ENCODE measurements around the gene FGF1.

The FGF1 gene

DNA sequence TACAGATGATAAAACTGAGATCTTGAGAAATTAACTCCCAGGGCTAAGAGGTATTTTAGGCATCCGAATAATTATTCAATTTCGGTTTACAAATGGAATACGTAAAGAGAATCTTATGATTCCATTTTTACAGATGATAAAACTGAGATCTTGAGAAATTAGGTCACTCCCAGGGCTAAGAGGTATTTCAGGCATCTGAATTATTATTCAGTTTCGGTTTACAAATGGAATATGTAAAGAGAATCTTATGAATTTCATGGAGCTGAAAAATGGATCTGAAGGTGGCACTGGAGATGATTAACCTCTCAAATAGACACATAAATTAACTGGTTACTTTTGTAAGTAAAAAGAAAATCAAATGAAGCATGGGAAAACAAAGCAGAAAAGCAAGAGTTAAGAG, 44.2 kb downstream of the FGF1 start:
- ATAC-seq, result no peak

DNA sequence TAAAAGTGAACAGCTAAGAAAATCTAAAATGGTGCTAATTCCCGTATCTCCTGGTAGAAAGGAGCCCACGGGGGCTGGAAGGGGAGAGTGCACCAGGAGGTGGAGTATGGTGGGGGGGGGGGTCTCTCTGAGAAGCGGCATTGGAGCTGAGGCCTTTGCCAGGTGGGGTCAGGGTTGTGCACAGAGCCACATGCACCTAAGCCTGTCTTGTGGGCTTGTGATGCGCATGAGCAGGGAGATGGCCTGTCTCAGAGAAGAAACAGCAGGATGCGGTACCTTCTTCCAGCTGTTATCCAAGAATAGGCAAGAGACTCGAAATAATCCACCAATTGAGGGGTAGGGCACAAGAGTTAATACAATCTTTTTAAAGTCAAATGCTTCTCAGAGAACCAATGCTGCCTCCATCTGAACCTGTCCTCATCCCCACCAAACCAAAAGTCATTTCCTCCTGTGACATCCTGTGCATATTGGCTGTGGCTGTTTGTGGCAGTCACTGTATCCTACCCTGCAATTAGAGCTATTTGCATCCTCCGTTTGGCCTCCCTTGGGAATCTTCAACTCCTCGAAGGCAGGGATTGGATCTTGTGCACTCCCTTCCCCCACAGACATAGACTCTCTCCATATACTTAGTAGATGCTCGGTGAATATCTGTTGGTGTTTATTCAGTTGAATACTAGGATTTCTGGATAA, 45.4 kb downstream of the FGF1 start:
- no peak for ATAC-seq

DNA sequence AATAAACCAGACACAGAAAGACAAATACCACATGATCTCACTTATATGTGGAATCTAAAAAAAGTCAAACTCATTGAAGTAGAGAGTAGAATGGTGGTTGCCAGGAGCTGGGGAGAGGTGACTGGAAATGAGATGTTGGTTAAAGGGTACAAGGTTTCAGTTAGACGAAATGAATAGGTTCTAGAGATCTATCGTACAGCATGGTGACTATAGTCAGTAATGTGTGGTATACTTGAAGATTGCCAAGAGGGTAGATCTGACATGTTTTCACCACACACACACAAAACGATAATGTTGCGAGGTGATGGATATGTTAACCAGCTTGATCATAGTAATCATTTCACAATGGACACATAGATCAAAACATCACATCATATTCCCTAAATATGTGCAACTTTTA, 46.4 kb downstream of the FGF1 start:
- ATAC-seq, result no peak

DNA sequence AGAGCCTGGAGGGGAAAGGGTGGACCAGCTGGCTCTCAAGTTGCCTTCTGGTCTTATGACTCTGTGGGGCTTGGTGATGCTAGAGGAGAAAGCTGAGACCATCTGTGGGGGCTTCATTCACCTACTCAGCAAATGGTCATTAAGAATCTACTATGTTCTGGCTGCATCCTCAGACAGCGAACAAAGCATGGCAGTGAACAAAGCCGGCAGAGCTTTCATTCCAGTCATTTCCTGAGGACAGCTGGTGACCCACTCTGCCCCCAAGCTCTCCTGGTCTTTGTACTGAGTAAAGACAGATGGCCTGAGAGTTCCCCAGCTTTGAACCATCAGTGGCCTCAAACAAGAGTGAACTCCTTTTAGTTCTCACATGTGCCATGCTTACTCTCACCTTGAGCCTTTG, 48.0 kb downstream of the FGF1 start:
- ATAC-seq, result no peak

DNA sequence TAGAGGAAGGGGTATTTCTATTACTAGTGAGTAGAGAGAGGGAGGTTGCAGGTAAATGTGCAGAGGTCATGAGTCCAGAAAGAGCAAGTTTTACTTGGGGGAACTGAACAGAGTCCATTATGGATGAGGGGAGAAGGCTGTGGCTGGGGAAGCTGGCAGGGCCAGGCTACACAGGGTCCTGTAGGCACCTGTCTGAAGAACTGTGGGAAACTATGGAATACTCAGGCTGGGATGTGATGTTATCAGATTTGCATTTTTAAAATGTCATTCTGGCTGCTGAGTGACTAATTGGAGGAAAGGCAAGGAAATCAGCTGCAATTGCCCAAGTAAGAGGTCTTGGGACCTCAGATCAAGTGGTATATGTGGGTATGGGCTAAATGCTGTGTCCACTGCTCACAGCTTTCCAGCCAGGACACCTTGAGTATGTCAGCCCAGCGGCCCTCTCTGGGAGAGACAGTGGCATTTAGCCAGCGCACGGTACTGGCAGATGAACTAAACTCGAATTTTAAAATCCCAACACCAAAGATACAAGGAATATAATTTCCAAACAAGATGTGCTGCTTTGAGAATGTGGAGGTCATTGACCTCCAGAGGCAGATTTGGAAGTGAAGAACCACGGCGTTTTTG, 49.1 kb downstream of the FGF1 start:
- no peak for ATAC-seq

DNA sequence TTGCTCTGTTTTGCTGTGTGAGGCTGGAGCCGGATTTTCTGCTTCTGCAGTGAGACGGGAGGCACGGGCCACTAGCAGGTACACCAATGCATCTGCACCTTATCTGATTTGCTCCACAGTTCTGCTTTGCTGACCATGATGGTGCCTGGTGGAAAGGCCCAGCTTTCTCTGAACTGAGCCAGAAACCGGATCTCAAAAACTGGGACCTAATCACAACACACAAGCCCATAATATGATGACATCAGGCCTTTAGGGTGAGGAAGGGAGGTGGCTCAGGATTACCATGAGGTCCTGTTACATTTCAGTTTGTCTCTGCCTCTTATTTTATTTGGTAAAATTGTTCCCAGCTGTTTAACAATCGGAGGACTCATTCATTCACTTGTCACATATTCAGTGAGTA, 49.8 kb downstream of the FGF1 start:
- no peak for ATAC-seq

DNA sequence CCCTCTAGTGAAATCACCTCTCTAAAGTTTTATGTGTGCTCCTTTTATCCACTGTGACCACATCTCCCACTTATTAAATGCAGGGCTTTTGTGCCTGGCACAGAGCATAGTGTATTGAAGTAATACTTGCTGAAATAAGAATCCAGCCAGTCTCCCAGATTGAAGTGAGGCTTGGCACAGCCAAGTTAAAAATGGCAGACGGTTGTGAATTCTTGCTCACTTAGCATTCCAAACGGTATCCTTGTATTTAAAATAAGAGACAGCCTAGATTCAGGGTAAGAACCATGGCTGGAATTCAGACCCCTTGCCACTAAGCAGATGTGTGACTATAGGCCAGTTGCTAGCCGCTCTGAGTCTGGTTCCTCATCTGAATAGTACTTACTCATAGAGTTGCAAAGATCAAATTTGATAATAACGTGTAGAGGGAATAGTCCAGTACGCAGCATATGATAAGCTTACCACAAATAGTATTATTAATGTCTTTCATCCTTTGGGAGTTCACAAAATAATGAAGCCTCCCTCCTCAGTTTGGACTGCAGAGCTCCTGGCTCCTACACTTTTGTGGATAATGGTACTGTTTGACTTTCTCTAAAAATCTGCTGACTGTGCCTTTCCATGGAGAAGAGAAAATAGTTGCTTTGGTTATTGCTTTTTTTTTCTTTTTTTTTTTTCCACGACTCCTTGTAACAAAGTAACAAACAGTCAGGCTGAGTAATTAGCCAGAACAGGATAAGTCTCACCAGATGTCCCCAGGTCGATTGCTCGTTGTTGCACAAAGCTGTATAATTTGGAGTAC, 51.5 kb downstream of the FGF1 start:
- ATAC-seq, result no peak

DNA sequence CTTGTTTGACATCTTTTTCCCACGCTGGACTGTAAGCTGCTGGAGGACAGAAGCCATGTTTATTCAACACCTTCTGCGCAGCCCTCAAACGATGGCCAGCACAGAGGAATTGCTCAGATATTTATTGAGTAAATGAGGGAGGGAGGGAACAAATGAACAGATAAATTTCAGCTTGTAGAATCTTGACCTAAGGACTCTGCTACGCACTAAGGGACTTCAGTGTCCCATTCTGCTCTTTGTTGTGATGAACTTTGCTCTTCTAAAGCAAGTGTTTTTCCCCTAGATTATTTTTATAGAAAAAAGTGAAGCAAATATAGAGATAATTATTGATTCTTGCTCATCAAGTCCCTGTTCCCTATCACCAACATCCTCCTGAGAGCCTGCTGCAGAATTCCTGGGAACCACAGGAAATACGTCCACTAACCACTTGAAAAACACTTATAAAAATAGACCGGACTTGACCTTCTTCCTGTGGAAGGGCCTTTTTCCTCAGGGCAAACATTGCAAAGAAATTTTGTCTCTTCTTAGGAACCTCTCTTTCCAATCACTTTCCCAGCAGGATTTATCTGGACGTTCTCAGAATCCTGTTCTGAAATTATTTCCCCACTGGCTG, 54.9 kb downstream of the FGF1 start:
- no peak for ATAC-seq

DNA sequence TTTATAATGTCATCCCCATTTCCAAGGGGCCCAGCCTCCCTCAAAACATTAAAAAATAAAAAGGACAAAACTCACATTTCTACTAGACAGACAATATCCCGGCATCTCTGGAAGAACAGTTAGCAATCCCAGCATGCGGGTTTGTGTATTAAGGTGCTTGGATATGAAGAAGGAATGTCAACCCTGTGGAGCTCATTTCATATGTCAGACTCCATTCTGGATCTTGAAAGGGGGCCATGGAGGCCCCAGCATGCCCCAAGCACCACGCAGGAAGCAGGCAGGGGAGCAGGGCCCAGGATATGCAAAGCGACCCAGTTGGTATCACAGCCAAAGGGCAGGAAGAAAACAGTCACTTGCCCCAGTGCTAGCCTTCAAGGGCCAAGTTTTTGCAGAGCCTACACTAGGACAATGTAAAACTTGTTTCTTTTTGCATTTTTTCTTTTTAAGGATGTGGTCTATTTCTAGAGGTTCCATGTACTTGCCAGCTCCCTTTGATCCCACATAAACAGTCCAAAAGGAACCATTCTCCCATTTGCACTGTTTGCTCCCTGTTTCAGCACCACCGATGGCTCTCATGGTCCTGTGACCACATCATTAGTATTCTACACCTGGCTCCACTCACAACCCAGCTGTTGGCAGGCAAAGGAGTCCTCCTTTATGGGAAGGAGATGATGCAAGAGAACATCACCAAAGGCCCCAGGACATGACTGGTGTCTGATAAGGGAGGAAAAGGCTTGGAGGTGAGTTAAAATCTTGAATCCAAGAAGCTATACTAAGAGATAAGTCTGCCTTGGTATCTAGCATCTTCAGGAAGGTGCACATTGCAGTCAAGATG, 58.3 kb downstream of the FGF1 start:
- no peak for ATAC-seq

DNA sequence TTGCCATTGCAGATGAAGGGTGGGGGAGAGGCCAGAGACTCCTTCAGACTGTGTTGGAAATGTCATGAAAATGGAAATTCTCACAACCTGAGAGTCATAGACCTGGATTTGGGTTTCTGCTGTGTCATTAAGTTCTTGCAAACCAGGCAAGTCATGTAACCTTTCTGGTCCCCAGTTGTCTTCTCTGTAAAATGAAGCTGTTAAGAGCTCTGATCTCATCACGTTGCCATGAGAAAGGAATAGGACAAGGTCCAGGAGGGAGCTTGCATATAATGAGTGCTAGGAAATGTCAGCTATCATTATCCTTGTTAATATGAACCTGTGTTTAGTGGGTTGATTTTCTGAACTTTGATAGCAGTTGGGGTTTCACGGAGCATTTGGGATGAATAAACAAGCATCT, 59.1 kb downstream of the FGF1 start:
- ATAC-seq, result no peak

DNA sequence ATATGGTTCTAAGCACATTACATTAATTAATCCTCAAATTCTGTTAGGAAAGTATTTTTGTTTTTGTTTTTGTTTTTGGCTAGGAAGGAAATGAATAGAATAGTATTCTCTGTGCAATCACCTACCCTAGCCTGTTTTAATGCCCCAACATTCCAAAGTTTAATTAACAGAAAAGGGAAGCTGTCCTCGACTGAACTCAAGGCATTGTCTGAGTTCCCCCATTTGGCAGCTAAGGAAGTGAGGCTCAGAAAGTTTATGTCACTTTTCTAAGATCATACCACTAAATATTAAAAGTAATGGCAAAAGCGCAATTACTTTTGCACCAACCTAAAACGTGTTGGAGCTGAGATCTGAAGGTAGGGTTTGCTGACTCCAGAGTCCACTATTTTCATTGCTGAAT, 59.8 kb downstream of the FGF1 start:
- ATAC-seq, result no peak

DNA sequence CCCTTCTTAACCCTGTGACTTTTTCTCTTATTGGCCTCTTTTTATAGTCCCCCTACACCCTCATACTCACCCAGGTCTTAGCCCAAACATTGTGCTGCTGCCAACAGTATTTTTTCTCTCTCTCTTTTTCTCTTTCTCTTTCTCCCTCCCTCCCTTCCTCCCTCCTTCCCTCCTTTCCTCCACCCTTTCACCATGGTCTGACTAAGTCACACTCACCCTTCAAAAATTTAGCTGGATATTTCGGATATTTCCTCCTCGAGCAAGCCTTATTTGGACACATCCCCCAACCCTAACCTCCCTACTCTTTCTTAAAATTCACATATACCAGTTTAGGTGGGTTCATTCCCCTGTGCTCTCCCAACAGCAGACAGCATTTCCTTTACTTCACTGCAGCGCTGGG, 64.7 kb downstream of the FGF1 start:
- no peak for ATAC-seq

DNA sequence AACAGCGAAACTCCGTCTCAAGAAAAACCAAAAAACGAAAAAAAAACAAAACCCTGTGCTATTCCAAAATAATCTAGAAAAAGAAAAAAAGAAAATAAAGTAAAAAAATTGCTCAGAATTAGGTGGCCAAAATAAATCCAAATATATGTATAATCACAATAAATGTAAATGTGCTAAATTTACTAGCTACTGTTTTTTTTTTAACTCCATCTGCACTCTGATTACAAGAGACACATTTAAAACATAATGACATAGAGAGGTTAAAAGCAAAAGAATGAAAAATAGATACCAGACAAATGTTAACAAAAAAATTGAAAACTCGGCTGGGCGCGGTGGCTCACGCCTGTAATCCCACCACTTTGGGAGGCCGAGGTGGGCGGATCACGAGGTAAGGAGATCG, 66.1 kb downstream of the FGF1 start:
- no peak for ATAC-seq

DNA sequence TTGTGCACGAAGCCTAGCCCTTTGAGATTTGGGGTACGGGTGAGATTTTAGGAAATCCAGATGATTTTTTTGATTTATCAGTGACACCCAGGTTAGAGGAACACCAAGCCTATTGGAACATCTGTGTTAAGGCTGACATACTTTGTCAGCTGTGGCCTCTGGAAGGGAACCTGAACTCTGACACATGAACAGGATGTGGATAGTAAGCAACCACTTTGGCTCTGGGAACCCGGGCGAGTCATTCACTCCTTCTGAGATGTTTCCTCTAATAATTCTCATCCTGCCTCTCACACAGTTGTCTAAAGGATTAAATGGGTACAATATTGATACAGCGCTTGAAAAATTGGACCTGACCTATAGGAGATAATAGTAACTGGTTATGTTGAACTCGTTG, 67.8 kb downstream of the FGF1 start:
- no peak for ATAC-seq

DNA sequence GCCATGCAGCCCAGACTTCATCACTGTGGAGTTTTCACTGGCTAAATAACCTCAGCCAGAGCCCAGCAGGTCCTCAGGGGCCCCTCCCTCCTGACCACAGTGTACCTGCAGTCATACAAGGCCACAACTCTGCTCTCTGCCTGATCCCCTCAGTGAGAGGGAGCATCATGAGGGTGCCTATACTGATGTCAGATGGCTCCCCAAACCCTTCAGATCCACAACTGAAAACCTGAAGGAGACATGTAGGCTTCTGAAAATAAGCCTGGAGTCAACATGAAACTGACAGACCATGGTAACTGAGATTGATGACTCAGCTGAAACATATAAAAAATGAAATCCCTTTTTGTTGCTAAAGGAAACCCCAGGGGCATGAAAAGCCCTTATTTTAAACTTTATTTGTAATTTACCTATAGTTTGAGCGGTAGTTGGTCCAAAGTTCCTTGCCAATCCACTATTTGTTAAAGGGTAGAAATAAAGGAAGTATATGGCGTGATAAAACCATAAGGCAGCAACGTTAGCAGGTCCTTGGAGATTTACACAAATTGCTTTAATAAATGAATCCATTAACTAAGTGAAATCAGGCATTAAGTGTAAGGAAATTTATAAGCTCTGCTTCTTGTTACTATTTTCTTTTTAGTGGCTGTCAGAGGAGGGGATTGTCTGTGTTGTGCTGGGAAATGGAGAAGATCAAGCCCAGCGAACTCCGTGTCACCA, 68.3 kb downstream of the FGF1 start:
- ATAC-seq, result peak; percentile 55 to 75

DNA sequence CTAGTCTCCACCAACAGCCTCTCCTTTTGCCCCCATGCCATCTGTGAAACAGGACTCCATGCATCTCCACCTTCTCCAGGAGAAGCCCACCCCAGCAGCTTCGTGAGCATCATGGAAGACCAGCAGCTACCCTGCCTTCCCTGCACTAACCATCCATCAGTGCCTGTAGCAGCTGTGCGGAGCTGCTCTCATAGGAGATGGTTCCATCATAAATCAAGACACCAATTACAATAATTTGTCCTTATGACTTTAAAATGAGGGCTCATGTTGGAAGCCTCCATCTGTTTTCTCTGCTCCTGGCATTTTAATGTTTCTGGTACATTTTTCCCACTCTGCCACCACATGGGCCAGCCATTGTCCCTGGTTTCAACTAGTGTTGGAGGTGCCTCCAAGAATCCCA, 69.9 kb downstream of the FGF1 start:
- ATAC-seq, result no peak

DNA sequence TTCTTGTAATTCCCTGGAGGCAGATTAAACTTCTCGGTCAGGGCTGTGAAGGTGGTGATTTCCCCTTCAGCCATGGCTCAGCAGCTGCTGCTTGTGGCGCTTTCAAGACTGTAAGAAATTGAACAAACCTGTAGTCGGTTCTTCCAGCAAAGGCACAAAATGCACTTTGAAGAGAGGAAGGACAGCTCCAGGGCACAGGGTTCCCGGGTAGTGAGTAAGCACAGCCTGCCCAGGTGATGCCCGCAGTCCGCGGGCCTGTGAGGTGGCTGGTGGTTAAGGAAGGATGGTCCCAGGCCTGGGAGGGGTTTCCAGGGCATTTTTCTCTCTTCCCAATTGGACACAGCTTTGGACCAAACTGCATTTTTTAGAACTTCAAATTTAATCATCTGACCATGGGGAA, 71.8 kb downstream of the FGF1 start:
- ATAC-seq, result no peak

DNA sequence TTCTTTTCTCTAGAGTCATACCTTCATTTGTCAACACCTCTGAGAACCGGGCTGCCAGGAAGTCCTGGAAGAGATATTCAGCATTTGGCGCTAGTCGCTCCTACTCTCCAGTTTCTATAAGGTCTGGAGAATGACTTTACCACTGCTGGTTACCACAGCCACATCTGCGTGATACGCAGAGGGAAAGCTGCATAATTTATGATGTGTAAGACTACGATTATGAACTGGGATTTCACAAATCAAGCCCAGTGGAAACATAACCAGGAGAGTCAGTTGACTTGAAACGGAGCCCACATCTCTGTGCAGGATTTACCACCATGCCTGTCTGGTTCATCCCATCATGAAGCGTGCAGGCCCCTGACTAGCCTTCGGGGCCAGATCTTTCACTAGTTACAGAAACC, 72.6 kb downstream of the FGF1 start:
- ATAC-seq, result no peak

DNA sequence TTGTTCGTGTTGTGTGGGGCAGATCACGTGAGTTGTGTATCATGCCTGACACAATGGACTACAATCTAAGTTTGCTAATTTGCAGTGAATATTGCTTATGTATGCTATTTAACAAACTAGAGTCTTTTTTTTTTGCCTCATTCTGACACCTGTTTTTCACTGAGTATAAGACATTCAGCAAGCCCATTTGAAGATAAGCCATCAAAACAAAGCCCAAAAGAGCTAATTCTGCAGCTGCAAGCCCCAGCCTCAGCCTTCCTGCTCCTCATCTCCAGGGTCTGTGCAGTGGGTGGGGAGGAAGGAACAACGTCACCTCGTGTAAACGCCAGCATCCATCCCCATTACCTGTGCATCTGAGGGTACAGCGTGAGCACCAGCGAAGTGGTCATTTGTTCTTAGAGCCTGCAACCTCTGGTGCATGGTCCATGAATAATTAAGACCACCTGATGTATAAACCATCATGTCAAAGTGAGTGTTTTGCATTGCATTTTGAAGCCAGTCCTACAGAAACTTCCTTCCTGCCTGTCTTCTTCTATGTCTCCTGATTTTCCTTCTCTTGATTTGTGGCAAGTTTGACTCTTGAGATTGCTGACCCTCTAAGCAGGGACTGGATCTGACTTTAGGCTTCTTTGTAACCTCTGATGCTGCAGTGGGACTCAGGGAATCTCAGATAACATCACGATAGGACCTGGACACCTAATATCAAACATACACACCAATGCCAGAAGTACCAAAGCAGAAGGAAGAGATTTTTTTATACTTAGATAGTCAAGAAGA, 73.2 kb downstream of the FGF1 start:
- ATAC-seq, result no peak

DNA sequence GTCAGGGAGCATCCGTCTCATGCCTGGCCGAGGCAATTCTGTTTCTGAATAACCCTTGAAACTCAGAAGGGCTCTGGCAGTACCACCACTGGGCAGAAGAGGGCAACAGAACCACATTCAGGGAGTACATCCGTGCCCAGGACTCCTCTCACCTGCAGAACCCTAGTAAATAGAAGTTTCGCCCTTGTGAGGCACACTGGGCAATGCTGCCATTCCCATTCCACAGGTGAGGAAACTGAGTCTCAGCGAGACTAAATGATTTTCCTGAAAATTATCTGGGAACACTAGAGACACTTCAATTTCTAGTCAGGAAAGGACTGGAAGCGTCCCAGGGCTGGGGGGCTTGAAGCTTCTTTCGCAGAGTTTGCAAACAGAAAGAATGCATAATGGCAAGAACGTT, 74.7 kb downstream of the FGF1 start:
- peak; percentile 73 to 74 for ATAC-seq

Measured in activated CD4-positive, CD25-positive, alpha-beta regulatory T cell treated with anti-CD3 and anti-CD28 coated beads, Interleukin-2, amount 50 U/mL, for 24 hours (primary cell).